22Rv1 (cell line): ENCODE measurements around the gene CCSER1.

Source experiments
- CTCF ChIP-seq: fragments of 450-650 bp; IDR thresholded peaks from 2 replicates; pipeline ENCODE4 v1.5.1; 2017; ENCODE audit warnings: mild to moderate bottlenecking
- ZFX ChIP-seq: fragments of 450-650 bp; IDR thresholded peaks from 2 replicates; pipeline ENCODE4 v1.6.1; 2017; ENCODE audit warnings: antibody characterized with exemption, borderline replicate concordance

GRCh38 chr4:91032725-91033445 is 905.7 kb downstream of the CCSER1 start:
- TF ChIP-seq CTCF (no peak), ZFX (no peak)
